HG03469 (cell line): ENCODE measurements around the gene ABCC11.
A peak's percentile ranks its signal among the peaks of the same experiment; 100 is the strongest.
"Not testable (repeated sequence)": the region's sequence is repeated elsewhere in the genome, so short reads cannot be mapped to it uniquely, and the experiment has no call there.

Source experiments
- ATAC-seq: cut with Tn5 transposase; IDR thresholded peaks from one replicate; pipeline ENCODE4 v1.9.1; 2021; ENCODE audit warnings: mild to moderate bottlenecking, moderate library complexity, moderate number of reproducible peaks; ENCODE audit not compliant: unreplicated experiment

ABCC11 gene

GRCh38 chr16:48250520-48251278, 3.4 kb upstream of the ABCC11 start:
- ATAC-seq, result no peak

- ATAC-seq, result no peak
These were observed 1.3 kb downstream of the ABCC11 start for GRCh38 chr16:48246066-48246465.

- no peak for ATAC-seq
These were observed 2.5 kb downstream of the ABCC11 start for GRCh38 chr16:48244863-48245195.

DNA sequence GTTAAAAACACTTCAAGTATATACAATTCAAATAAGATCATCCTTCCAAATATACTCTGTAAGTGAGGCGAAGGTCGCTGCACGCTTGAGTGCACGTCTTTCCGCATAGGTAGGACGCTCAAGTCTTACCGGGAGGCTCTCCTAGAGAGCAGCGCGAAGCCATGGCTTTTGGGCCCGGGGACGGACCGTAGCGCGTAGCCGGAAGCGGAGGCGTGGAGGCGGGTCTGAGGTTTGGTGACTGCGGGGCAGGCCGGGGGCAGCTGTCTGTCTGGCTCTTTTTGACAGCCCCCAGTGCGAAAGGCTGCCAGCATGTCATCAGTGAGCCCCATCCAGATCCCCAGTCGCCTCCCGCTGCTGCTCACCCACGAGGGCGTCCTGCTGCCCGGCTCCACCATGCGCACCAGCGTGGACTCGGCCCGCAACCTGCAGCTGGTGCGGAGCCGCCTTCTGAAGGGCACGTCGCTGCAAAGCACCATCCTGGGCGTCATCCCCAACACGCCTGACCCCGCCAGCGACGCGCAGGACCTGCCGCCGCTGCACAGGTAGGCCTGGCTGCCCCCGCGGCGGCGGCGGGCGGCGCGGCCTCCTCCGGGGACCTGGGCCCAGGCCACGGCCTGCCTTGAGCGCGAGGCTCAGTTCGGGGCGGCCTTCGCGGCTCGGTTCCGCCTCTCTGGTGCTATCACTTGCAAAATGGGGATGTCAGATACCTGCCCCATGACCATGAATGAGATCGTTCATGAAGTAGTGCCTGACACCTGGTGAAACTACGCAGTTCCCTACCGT, 3.1 kb downstream of the ABCC11 start, which contains the start of gene LONP2:
Gene LONP2 (plus strand): TSS at position 221 of the 783 bp plus-strand sequence. CDS start 89 bp downstream, at position 310.
- peak; percentile 97 for ATAC-seq

- ATAC-seq, result not testable (repeated sequence)
These were observed 7.2 kb downstream of the ABCC11 start for GRCh38 chr16:48240147-48240546.

DNA sequence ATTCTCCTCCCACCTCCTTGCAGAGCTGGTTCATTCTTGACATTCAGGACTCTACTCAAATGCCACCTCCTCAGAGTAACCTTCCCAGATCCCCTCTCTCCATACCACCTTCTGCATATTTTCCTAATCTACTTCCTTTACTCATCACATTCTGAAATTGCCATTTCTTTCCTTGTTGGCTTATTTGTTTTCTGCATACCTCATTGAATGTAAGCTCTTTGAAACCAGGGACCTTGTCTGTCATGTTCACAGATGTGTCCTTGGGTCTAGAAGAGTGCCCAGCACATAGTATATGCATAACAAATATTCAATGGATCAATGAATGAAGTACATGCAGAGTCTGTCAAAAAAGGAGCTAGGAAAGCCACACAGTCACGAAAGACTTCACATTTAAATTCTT, 11.1 kb downstream of the ABCC11 start:
- no peak for ATAC-seq

DNA sequence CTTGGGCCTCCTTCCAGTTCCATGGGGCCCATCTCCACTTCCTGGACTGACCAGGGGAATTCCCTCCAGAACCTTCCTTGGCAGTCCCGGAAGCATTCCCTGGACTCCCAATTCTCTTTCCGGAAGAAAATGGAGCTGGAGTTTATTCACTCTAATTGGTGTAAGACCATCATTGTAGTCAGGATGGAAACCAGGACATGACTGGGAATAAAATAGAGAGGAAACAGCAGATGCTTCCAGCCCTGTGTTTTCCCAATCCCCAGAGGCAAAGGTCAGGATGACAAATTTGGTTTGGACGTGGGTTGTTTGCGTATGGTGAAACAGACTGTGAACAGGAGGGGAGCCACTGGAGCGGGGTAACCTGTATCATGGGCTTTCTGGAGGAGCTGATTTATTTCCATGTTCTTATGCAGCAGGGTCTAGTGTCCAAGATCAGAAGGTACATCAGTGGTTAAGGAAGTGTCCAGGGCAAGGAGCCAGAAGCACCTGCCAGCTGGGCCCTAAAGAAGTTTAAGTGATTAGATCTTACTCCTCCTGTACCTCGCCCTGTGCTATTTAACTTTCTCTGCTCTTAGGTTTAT, 11.7 kb downstream of the ABCC11 start:
- no peak for ATAC-seq

- no peak for ATAC-seq
These were observed 12.2 kb downstream of the ABCC11 start for GRCh38 chr16:48235058-48235555.

DNA sequence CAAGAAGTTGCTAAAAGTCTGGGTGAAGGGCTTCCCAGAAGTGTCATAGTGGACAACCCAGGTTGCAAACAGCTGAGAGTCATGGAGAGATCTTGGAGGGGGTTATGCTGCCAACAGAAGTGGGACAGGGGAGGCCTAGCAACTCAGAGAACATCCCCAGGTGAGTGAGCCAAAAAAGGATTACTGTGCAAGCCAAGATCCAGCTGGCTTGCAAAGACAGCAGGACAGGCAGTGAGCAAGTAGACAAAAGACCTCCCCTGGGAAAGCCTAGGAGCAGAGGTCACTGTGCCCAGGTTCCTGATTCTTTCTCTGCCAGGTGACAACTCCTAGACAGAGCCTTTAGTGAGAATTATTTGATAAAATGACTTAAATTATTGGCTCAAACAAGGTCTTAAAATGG, 12.7 kb downstream of the ABCC11 start:
- no peak for ATAC-seq

- ATAC-seq, result no peak
These were observed 14.8 kb downstream of the ABCC11 start for GRCh38 chr16:48232493-48233040.

- no peak for ATAC-seq
These were observed 15.4 kb downstream of the ABCC11 start for GRCh38 chr16:48231727-48232492.

- ATAC-seq, result no peak
These were observed 21.9 kb downstream of the ABCC11 start for GRCh38 chr16:48225456-48225855.

GRCh38 chr16:48223490-48223889, 23.8 kb downstream of the ABCC11 start:
- no peak for ATAC-seq

- ATAC-seq, result no peak
These were observed 26.4 kb downstream of the ABCC11 start for GRCh38 chr16:48220891-48221290.

DNA sequence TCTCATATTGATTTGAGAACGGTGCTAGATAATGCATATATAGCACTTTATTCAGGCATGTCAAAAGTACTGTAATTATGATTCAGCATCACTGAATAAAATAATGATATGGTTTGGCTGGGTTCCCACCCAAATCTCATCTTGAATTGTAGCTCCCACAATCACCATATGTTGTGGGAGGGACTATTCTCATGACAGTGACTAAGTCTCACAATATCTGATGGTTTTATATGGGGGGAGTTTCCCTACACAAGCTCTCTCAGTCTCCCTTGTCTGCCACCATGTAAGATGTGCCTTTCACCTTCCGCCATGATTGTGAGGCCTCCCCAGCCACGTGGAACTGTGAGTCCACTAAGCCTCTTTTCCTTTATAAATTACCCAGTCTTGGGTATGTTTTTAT, 28.9 kb downstream of the ABCC11 start:
- ATAC-seq, result no peak

- no peak for ATAC-seq
These were observed 29.6 kb downstream of the ABCC11 start for GRCh38 chr16:48217708-48218107.

GRCh38 chr16:48215738-48216137, 31.6 kb downstream of the ABCC11 start:
- ATAC-seq, result no peak

GRCh38 chr16:48212033-48212432, 35.3 kb downstream of the ABCC11 start:
- ATAC-seq, result no peak

- ATAC-seq, result no peak
These were observed 36.6 kb downstream of the ABCC11 start for GRCh38 chr16:48210747-48211146.

DNA sequence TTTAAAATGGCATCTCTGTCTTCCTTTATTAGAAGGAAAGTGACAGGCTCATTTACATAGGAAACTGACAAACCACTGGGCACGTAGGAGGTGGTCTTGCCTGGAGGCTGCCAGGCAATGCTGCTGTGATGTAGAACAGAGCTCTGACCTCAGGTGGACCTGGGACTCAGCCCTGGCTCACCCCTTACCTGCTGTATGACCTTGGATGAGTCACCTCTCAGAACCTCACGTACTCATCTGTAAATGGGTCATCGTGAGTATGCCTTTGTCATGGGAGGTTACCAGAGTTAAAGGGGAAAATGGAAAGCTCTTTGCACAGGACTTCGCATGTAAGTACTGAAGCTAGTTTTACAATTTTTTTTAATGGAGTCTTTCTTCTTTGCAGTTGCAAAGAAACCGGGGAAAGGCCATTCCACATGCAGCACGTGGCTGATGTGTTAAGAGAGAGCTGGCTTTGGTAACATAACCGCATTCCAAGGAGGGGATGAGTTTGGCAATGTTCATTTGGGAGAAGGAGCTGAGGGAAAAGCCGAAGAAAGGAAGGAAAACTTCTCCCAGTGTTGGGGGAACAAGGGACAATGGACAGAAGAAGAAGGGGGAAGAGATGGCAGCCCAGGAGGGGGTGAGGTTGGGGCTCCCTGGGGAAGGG, 40.6 kb downstream of the ABCC11 start:
- ATAC-seq, result no peak
